GM10266 (cell line): ENCODE results near the gene LIN7B.

Experiments
- DNase-seq: peaks from one replicate; pipeline ENCODE4 v3.0.0; 2012; ENCODE audit errors: extremely low spot score
- TF ChIP-seq, protein P1 (sequence below): IDR thresholded peaks from 2 replicates; pipeline ENCODE4 v1.5.1; 2012; ENCODE audit warnings: mild to moderate bottlenecking, low read depth; ENCODE audit not compliant: control insufficient read depth, insufficient read depth; ENCODE audit errors: missing control alignments

LIN7B gene

DNA sequence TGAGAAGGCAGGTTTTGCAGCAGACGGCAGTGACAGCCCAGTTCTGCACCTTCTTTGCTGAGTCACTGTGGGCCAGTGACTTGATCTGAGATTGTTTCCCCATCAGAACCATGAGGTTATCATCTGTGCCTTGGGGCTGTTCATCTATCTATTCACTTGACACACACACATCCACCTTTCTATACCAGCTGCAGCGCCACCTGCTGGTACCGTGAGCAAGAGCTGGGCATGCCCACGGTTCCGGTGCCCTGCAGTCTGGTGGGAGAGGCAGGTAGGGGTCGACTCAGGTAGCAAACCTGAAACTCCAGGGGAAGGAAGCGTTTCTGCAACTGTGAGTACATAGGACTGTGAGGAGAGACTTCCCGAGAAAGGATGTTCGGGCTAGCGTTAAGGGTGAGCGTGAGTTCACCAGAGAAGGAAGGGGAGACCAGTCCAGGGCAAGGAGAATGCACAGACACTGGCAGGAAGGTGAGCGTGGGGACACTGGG lies 7.5 kb upstream of the LIN7B start:
- TF ChIP-seq, protein P1, sequence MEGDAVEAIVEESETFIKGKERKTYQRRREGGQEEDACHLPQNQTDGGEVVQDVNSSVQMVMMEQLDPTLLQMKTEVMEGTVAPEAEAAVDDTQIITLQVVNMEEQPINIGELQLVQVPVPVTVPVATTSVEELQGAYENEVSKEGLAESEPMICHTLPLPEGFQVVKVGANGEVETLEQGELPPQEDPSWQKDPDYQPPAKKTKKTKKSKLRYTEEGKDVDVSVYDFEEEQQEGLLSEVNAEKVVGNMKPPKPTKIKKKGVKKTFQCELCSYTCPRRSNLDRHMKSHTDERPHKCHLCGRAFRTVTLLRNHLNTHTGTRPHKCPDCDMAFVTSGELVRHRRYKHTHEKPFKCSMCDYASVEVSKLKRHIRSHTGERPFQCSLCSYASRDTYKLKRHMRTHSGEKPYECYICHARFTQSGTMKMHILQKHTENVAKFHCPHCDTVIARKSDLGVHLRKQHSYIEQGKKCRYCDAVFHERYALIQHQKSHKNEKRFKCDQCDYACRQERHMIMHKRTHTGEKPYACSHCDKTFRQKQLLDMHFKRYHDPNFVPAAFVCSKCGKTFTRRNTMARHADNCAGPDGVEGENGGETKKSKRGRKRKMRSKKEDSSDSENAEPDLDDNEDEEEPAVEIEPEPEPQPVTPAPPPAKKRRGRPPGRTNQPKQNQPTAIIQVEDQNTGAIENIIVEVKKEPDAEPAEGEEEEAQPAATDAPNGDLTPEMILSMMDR = peak; percentile 83
- peak; percentile 65 for DNase-seq

DNA sequence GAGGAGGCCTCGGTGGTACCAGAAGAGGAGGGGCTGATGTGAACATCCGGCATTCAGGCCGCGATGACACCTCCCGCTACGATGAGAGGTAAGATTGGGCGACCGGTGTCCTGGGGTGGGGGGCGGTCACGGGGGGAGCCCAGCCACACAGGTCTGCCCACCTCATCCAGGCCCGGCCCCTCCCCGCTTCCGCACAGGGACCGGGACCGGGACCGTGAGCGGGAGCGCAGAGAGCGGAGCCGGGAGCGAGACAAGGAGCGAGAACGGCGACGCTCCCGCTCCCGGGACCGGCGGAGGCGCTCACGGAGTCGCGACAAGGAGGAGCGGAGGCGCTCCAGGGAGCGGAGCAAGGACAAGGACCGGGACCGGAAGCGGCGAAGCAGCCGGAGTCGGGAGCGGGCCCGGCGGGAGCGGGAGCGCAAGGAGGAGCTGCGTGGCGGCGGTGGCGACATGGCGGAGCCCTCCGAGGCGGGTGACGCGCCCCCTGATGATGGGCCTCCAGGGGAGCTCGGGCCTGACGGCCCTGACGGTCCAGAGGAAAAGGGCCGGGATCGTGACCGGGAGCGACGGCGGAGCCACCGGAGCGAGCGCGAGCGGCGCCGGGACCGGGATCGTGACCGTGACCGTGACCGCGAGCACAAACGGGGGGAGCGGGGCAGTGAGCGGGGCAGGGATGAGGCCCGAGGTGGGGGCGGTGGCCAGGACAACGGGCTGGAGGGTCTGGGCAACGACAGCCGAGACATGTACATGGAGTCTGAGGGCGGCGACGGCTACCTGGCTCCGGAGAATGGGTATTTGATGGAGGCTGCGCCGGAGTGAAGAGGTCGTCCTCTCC lies 6.3 kb upstream of the LIN7B start:
- TF ChIP-seq, protein P1 = no peak
- DNase-seq = no peak

DNA sequence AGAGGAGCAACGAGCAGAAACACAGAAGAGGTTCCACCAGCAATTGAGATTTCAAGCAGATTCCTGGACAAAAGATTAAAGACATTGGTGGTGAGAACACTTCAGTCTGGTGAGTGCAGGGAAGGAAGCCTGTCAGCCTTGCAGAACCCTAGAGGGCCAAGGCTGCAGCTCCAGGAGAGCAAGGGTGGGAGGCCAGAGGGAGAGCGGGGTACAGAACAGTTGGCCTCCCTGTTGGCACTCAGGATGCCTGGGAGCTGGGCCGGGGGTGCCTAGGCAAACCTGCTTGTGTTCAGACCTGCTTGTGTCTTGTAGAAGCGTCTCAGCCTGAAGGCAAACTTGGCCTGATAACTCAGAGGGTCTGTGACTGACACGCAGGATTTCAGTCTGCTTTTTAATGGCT lies 5.1 kb upstream of the LIN7B start:
- TF ChIP-seq, protein P1 = no peak
- DNase-seq = no peak

DNA sequence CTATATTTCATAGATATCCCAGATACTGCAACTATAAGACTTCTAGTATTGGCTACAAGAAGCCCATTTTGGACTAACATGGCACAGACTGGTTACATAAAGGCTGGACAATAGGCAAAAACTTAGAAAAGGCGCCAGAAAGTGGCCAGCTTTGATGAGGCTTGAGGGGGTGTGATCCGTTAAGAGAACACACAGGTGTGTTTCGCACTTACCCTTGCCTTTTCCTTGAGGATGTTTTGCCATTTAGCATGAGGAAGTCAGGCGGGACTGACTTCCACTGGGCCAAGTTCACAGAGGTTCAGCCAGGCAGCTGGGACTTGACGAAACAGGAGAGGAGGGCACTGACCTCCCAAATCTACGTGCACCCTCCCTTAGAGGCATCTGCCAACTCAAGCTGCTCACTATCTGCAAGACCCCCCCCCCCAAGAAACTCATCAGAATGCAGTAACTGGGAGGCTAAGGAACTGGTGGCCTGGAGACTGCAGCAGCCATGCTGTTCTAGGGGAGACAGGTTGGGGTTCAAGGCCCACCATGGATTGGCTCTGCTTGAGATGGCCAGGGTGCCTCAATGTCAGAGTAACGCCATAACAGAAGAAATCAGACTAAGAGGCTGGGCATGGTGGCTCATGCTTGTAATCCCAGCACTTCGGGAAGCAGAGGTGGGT lies 4.5 kb upstream of the LIN7B start:
- TF ChIP-seq, protein P1 = no peak
- no peak for DNase-seq

DNA sequence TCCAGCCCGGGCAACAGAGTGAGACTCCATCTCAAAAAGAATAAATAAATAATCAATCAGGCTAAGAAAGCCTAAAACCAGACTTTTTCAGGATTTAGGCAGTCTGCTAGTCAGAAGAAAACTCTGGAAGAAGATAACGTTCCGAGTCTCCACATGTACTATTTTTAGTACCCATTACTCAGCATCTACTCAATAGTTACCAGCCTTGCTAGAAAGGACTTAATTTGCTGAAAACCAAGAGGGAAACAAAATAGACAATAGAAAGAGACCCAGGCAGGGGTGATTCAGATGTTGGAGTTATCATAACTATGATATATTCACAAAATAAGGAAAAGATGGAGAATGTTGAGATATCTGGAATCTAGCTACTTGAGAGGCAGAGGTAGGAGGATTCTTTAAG lies 3.6 kb upstream of the LIN7B start:
- DNase-seq = no peak
- TF ChIP-seq, protein P1 = no peak

DNA sequence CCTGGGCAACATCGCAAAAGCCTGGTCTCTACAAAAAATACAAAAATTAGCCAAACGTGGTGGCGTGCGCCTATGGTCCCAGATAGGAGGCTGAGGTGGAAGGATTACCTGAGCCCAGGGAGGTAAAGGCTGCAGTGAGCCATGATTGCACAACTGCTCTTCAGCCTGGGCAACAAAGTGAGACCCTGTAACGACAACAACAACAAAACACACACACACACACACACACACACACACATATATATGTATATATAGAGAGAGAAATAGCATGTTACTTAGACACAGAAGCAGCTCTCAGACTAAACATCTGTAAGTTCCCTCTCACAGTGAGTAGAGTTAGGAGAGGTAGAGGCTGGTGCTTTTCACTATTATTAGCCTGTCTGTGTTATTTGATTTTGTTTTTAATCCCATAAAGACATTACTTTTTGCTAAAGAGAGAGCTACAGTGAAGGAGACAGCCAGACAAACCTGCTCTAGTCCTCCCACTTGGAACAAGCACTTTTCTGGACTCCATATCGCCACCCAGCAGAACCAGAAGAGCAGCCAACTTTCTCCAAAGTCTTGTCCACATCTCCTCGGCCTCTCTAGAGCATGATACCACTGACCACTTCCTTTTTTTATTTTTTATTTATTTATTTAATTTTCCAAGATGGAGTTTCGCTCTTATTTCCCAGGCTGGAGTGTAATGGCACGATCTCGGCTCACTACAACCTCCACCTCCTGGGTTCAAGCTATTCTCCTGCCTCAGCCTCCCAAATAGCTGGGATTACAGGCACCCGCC lies 2.8 kb upstream of the LIN7B start:
- TF ChIP-seq, protein P1 = no peak
- DNase-seq = no peak
